GM08714 (cell line): ENCODE data around the gene SORCS2.

Source experiments
- H3K4me3 ChIP-seq: fragments of 200-500 bp; sonication (Bioruptor generic); 2 replicates; pipeline ENCODE4 v1.5.1; 2014; ENCODE audit warnings: mild to moderate bottlenecking, low read length, inconsistent platforms
- ZNF274 ChIP-seq: IDR thresholded peaks from 2 replicates; pipeline ENCODE4 v1.6.1; 2012; ENCODE audit warnings: mild to moderate bottlenecking, low read depth, low read length

The SORCS2 gene

GRCh38 chr4:7715271-7716009 is 523.1 kb downstream of the SORCS2 start:
- TF ChIP-seq ZNF274, result no peak
- H3K4me3 ChIP-seq, result no peak overlapping the region

DNA sequence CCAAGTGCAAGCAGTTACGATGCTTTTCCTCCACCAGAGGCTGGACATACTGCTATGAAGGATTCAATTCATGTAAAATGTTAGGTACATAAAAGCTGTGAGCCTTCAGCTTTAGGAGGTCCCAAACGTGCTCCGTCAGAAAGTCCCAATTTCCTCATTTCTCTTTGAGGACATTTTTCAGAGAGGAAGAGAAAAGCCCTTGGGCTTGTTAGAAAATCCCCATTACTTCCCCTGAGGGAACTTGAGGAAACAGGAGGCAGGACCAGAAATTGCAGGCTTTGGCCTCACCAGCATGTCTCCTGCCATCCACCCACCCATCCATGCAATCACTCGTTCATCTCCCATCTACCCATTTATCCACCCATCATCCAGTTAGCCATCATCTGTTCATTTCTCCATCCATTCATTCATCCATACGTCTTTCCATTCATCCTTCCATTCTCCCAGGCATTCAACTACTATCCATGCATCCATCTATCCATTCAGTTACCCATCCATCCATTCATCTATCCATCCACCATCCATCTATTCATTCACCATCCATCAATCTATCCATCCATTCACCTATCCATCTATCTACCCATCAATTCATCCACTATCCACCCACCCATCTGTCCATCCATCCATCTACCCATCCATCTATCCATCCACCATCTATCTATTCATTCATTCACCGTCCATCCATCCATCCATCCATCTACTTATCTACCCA is 523.8 kb downstream of the SORCS2 start:
- no peak overlapping the region for H3K4me3 ChIP-seq
- TF ChIP-seq ZNF274, result no peak

- no peak overlapping the region for H3K4me3 ChIP-seq
- TF ChIP-seq ZNF274, result no peak
These were observed 524.8 kb downstream of the SORCS2 start for GRCh38 chr4:7717161-7717560.

GRCh38 chr4:7717946-7718490 is 525.7 kb downstream of the SORCS2 start:
- H3K4me3 ChIP-seq, result no peak overlapping the region
- no peak for TF ChIP-seq ZNF274

- no peak for TF ChIP-seq ZNF274
- no peak overlapping the region for H3K4me3 ChIP-seq
These were observed 527.2 kb downstream of the SORCS2 start for GRCh38 chr4:7719354-7720174.

GRCh38 chr4:7721984-7722551 is 529.7 kb downstream of the SORCS2 start:
- no peak overlapping the region for H3K4me3 ChIP-seq
- TF ChIP-seq ZNF274, result no peak

- no peak for TF ChIP-seq ZNF274
- H3K4me3 ChIP-seq, result no peak overlapping the region
These were observed 530.5 kb downstream of the SORCS2 start for GRCh38 chr4:7722766-7723387.

DNA sequence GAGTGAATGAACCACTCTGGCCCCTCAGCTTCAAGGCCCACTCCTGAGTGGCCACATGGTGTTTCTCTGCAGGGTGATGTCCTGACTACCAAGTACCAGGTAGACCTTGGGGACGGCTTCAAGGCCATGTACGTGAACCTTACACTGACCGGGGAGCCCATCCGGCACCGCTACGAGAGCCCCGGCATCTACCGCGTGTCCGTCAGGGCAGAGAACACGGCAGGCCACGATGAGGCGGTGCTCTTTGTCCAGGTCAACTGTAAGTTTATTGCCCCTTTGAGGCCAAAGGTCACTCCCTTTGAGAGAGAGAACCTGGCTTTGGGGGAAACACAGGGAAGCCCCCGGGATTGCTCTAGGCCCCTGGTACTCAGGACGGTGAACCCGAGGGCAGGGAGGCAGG is 531.3 kb downstream of the SORCS2 start:
- H3K4me3 ChIP-seq, result no peak overlapping the region

GRCh38 chr4:7725951-7726350 is 533.6 kb downstream of the SORCS2 start:
- no peak overlapping the region for H3K4me3 ChIP-seq
- TF ChIP-seq ZNF274, result no peak

More for the DNA sequence above, 531.3 kb downstream of the SORCS2 start:
- TF ChIP-seq ZNF274, result no peak

GRCh38 chr4:7726665-7727413 is 534.5 kb downstream of the SORCS2 start:
- no peak overlapping the region for H3K4me3 ChIP-seq
- TF ChIP-seq ZNF274, result no peak

- H3K4me3 ChIP-seq, result no peak overlapping the region
- no peak for TF ChIP-seq ZNF274
These were observed 535.4 kb downstream of the SORCS2 start for GRCh38 chr4:7727749-7728148.

DNA sequence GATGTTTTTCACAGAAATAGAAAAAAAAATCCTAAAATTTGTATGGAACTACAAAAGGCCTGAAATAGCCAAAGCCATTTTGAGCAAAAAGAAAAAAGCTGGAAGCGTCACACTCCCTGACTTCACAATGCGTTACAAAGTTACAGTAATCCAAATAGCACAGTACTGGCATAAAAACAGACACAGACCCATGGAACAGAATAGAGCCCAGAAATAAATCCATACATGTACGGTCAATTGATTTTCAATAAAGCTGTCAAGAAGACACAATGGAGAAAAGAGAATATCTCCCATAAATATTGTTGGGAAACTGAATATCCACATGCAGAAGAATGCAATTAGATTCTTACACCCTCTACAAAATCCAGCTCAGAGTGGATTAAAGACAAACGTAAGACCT is 539.1 kb downstream of the SORCS2 start:
- TF ChIP-seq ZNF274, result no peak
- H3K4me3 ChIP-seq, result no peak overlapping the region

GRCh38 chr4:7732263-7732662 is 539.9 kb downstream of the SORCS2 start:
- no peak for TF ChIP-seq ZNF274
- H3K4me3 ChIP-seq, result no peak overlapping the region
